Measurements from ENCODE around the gene PDLIM7. TPM values are rescaled to one million over a fixed set of nuclear protein-coding genes. Genes with fewer than 3 reads are reported as not detected.

Gene PDLIM7
- polyA plus RNA-seq, 3 donors, result 117 to 152 (median 120) TPM

- DNase-seq, result no peak
These were observed 32.4 kb downstream of the PDLIM7 start for GRCh38 chr5:177465044-177465443.

- no peak for DNase-seq
These were observed 35.3 kb downstream of the PDLIM7 start for GRCh38 chr5:177462021-177462670.

- no peak for DNase-seq
These were observed 37.4 kb downstream of the PDLIM7 start for GRCh38 chr5:177459819-177460628.

DNA sequence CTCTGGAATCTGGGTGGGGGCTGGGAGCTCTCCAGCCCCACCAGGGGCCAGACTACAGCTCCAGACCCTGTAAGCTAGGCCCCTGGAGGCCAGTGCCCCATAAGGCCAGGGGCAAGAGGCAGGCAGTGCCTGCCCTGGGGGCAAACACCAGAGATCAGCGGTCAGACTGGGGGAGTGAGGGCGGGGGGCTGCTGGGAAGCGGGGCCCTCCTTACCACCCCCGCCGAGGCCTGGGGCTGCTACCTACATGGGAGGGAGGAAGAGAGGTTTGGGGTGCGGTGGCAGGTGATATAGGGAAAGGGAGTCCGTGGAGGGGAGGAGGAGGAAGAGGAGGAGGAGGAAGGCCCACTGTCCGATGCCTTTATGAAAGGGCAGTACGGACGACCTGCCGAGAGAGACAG is 38.0 kb downstream of the PDLIM7 start:
- no peak for DNase-seq

GRCh38 chr5:177458912-177459350 is 38.5 kb downstream of the PDLIM7 start:
- no peak for DNase-seq

DNA sequence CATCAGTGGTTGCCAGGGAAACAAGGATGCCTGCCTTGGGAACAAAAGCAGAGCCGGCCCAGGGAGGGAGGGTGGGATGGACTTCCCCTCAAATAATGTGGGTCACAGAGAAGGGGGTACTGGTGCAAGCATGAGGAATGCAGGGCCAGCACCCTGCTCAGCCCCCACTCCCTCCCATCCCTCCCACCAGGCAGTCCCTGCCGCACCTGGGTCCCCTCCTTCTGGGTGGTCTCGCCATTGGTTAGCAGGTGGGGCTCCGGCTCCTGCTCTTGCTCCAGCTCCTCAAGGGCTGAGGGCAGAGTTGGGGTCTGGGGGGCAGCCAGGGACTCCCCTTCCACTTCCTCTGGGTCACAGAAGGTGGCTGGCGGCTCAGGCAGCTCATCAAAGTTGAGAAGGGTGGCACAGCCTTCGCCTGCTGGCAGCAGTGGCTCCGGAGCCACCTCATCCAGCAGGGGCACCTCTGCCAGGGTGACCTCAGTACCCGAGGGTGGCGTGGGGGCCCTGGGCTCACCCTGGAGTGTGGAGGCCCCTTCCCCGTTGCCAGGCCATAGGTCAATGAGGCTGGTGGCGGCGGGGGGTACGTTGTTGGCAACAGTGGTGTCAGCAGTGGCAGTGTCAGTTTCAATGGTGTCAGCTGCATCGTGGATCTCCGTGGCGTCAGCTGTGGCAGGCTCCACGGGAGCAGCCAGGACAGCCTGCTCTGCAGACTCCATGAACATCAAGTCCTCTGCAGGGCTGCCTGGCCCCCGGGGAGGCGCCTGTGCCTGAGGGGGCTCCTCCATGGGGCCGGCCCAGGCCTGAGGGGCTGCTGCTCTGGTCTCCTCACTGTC is 39.3 kb downstream of the PDLIM7 start:
- DNase-seq, result no peak

DNA sequence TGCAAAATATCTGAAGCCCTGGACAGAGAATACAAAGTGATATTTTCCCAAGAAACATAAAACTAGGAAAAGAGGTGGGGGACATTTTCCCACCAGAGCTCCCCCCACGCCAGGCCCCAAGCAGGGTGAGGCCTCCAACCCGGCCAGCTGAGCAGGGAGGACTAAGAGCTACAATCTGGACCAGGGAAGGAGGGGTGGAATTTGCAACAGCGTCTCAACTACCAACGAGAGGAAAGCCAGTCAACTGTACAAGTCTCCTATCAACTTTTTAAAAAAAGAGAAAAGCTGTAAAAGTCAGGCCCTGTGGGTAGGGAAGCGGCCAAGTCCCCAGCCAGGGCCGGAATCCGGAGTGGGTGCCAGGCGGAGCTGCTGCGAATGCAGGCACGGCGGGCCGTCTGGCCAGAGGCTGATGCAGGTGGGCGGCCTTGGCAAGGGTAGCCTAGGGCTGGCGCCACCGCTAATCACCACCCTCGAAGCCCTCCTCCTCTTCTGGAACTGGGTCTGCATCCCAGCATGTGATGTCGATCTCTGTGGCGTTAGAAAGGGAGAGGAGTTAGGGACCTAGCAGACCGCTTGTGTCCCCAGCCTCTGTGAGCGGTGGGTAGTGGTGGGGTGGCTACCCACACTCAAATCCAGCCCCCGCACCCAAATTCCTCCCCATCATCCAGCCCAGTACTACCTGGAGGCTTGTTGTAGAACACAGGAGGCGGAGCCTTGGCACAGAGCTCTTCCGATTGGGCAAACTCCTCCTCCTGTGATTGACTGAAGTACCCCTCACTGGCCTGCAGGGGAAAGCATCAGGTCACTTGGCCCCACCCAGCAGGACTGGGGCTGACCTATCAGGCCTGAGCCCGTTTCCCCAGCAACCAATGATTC is 40.2 kb downstream of the PDLIM7 start:
- DNase-seq, result peak; percentile 94

- DNase-seq, result no peak
These were observed 40.8 kb downstream of the PDLIM7 start for GRCh38 chr5:177456591-177456964.

- DNase-seq, result peak; percentile 92
These were observed 41.5 kb downstream of the PDLIM7 start for GRCh38 chr5:177455661-177456590.

GRCh38 chr5:177455036-177455660 is 42.3 kb downstream of the PDLIM7 start:
- peak; percentile 80 for DNase-seq

DNA sequence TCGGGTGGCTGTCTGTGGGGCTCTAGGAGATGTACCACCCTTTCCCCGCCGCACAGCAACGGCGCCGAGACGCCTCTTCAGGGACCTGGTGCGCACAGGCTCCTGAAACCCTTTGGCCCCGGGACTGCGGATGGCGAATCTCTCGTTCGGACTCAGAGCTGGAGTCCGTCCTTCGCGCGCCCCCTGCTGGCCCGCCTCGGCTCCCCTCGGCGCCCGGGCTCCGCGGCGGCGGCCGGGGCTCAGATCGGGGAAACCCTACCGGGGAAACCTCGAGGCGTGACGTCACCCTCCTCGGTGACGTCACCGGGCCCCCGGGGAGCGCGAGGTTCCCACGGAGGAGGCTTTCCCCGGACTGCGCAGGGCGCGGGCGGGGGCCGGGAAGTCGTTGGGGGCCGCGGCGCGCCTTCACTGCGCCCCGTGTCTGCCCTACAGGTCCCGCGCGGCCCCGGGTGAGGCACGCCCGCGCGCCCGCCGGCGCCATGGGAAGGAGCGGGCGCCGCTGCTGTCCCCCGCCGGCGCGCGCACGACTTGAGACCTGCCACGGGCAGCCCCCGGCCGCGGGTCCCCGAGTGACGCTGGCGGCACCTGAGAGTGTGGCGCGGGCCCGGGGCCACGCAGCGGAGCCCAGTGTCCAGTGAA is 42.9 kb downstream of the PDLIM7 start:
- peak; percentile 90 for DNase-seq

GRCh38 chr5:177453852-177454396 is 43.5 kb downstream of the PDLIM7 start:
- peak; percentile 27 for DNase-seq

DNA sequence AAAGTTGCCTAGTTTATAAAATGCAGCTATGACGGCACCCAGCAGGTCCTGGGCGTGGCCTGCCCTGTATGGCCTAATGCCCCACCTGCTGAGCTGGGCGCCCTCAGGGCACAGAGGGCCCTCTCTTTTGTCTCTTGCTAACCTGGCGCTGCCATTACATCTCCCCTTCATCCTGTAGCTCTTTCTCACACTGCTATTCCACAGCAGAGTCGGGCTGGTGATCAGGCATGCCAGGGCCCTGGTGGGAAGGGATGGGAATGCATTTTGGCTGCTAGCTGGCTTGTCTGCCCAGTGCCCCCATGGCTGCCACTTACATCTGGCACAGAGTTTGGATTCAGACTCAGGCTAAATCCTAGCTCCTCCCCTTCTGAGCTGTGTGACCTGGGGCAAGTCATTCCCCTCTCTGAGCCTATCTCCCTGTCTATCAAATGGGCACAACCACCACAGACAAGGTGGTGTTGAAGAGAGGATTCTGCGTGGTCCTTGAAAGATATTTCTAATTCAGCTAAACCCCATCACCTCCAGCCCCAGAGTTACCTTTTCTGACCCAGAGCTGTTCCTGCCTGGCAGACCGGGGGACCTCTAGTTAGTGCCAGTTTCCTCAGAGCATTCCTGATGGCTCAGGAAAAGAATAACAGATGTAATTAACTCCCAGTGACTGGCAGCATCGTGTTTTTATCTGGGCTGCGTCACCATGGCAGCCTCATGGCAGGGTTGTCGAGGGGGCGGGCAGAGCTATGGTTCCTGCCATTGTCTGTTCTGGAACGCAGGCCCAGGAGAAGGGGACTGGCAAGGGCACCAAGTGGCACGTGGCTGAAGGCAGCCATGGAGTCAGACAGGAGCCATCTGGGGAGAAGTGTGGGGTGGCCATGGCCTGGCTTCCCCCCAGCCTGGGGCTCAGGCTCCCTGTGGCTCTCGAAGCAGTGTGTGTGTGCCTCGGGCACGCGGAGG is 44.4 kb downstream of the PDLIM7 start:
- DNase-seq, result no peak

DNA sequence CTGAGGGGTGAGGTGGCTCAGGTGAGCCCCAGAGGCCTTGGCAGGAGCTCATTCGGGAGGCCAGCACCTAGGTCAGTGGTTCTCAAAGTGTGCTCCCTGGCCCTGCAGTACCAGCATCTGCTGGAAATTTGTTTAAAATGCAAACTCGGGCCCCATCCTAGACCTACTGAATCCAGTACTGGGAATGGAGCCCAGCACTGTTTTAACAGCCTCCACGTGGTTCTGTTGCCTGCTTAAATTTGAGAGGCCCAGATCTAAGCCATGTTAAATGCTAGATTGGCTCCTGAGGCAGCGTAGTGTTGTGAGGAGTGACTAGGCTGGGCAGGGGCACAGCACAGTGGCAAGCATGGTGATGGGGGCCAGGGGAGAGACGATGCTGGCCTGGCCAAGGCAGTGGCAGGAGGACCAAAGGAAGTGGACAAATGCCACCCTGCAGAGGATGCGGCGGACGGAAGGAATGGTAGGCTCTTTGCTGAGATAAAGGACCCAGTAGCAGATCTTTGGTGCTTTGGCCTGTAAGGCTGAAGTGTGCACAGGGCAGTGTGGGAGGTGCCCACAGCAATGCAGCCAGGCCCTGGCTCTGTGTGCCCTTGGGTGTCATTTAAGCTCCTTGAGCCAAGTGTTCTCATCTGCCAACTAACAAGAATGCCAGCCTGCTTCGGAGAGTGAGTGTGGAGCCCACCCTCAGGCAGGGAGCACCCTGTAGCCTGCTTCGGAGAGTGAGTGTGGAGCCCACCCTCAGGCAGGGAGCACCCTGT is 46.6 kb downstream of the PDLIM7 start:
- no peak for DNase-seq

DNA sequence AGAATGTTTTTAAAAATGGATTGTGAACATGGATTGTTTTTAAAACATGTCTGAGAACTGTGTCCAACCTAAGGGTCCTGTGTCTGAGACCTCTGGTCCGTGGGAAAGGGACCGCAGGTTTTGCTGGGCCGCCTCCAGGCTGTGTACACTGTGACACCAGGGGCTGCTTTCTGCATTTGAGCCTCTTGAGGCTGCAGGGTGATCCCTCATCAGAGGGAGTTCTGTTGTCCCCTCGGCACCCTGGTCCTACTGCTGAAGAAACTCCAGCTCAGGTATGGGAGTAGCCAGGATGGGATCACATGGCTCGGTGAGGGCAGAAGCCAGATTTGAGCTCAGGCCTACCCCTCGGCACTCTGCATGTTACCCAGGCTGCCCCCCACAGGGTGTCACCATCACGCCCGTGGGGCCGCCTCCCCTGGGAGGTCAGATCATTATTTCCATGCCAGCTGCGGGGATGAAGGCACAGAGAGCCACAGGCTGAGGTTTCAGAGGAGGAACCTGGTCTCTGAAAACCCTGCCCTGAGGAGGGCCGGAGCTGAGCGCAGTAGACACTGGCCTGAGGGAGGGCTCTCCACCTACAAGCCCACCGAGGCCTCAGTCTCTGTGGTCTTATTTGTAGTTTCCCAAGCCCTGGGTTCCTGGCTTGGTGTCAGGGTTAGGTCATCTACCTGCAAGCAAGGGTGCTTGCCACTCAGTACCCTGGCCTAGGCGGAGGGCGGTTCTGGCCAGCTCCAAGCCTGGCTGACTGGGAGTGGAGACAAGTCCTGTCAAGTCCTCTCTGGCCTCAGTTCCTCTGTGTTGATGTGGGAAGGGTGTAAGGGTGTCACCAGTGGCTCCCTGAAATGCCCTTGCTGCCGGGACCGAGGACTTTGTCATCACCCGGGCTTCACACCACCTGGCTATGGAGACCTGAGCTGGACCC is 48.0 kb downstream of the PDLIM7 start:
- no peak for DNase-seq

Measured in renal pelvis (tissue), 4 donors.